NCI-H1694 (cell line): ENCODE data around the gene KIAA1549.
"Not testable (repeated sequence)": the region's sequence is repeated elsewhere in the genome, so short reads cannot be mapped to it uniquely, and the experiment has no call there.

ENCODE experiments used
- DNase-seq: peaks from one replicate; lab custom pipeline; 2025; lab: John Stamatoyannopoulos, UW

Gene KIAA1549

DNA sequence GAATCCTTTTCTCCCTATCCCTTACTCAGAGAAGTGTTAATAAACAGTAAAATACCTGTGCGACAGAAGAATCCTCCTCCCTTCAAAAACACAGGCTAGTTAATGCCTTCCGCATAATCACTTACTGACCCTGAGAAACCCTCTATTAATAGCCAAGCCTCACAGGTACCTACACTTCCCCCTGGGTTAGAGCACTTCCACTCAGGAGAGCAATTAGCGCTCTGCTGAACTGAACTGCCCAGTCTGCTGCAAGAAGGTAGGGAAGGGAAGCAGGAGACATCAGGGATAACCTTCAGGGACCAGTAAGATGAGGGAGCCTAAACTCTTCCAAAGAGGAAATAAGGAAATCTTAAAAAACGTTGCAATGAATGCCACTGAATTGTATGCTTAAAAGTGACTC is 39.6 kb downstream of the KIAA1549 start:
- no peak for DNase-seq

DNA sequence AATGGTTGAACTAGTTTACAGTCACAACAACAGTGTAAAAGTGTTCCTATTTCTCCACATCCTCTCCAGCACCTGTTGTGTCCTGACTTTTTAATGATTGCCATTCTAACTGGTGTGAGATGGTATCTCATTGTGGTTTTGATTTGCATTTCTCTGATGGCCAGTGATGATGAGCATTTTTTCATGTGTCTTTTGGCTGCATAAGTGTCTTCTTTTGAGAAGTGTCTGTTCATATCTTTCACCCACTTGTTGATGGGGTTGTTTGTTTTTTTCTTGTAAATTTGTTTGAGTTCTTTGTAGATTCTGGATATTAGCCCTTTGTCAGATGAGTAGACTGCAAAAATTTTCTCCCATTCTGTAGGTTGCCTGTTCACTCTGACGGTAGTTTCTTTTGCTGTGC is 40.6 kb downstream of the KIAA1549 start:
- DNase-seq = not testable (repeated sequence)

DNA sequence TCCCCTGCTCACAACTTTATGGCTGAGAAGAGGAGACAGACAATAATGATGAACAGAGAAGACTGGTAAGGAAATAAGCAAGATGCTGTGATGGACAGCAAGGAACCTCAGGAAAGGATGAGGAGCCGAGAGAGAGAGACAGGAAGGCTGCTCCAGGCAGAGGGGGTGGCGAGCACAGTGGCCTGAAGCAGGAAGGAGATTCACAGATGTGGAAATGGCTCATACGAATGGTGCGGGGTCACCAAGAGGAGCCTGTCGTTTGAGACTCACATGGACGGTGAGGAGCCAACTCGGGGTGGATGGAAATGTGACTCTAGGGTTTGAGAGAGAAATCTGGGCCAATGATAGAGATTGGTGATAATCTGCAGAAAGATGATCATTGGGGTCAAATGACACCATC is 43.7 kb downstream of the KIAA1549 start:
- DNase-seq = no peak

DNA sequence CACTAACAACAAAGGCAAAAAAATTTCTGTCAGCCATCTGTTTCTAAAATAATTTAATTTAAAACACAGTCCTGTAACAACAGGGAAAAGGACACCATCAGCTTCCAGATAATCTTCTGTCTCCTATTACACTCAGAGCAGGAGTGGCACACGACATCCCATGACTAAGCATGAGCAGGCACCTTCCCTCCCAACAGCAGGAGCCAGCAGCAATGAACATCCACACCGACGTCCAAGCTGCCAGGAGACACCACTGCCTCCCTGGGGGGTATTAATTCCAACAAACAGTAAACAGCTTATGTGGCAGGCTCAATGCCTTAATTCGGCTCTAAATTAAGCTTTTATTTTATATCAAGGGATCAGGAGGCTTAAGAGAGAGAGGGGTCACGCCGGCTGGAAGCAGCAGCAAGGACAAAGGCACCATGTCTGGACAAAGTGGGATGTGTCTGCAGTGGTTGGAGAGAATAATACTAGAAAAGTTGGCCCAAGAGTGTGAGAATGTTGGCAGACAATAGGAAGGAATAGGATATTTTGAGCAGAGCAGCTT is 45.7 kb downstream of the KIAA1549 start:
- peak; percentile 43 for DNase-seq

DNA sequence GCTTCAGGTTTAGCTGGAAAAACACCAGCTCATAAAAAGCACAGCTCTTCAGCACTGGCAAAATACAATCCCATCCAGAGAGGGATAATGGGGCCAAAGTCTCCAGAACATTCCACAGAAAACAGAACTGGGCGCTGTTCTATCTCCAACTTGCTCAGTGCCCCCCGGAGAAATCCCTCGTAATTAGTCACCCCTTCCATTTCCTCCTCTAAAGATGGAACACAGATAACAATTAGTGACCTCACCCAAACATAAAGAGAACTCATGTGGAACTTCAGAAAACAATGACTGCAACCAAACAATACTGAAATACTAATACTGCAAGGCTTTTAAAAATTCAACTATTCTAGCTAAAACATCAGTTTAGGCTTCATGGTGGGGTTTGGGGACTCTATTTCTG is 46.3 kb downstream of the KIAA1549 start:
- no peak for DNase-seq

DNA sequence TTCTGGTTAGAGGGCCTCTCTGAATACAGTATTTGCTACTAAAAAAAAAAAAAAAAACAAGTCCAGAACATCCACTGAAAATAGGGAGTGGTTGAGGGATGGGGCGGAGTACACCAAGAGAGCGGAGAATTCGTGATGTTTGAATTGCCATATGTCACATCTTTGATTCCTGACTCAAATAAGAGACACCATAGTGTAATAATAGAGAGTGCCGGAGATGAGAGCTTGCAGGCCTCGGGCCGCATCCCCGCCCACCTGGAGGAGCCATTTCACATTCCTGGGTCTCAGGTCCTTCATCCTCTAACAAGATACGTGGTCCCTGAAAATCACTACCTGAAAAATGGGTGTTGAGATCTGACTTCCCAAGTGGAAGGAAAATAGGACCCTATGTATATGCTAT is 46.8 kb downstream of the KIAA1549 start:
- DNase-seq = no peak

DNA sequence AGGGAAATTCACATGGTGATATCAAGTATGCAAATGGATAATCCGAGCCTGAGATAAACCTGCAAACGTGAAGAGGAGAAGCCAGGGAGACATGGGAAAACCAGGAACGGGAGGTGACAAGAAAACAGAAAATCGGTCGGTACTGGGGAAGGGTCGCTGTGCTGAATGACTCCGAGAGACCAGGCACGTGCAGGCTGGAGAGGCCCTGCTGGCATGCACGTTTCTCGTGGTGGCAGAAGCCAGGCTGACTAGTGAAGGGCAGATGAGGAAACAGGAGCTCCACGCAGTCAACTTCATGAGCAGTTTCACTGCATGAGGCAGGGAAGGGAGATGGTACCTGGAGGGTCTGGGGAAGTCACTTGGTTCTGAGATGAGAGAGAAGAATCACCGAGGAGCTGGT is 48.3 kb downstream of the KIAA1549 start:
- no peak for DNase-seq

DNA sequence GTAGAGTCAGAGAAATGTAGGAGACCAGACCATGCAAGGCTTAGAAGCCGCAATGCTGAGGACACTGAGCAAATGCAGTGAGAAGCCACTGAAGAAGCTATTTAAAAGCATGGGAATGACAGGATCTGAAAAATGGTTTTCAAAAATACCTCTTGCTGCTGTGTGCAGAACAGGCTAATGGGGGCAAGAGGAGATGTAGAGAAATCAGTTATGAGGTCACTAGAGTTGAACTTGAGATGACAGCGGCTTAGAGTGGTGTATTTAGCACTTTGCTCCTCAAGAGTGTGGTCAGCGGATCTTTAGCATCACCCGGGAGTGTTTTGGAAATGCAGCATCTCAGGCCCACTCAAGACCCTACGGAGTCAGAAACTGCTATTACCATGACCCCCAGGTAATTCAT is 48.8 kb downstream of the KIAA1549 start:
- DNase-seq = no peak

DNA sequence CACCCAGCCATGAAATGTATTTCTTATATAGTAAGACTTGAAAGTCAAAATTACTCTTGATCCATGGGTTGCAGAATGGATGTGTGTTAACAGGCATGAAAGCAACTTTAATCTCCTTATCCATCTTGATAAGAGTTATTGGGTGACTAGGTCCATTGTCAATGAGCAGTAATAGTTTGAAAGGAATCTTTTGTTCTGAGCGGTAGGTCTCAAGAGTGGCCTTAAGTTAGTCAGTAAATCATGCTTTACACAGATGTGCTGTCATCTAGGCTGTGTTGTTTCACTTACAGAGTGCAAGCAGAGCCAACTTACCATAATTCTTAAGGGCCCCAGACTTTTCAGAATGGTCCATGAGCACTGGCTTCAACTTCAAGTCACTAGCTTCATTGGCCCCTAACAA is 51.2 kb downstream of the KIAA1549 start:
- no peak for DNase-seq

DNA sequence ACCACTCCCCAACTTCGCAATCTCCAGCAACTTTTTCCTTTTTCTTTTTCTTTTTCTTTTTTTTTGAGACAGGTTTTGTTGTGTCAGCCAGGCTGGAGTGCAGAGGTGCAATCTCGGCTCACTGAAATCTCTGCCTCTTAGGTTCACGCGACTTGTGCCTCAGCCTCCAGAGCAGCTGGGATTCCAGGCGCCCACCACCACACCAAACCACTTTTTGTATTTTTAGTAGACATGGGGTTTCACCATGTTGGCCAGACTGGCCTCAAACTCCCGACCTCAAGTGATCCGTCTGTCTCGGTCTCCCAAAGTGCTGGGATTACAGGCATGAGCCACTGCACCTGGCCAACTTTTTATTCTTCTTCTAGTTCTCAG is 55.0 kb downstream of the KIAA1549 start:
- no peak for DNase-seq

DNA sequence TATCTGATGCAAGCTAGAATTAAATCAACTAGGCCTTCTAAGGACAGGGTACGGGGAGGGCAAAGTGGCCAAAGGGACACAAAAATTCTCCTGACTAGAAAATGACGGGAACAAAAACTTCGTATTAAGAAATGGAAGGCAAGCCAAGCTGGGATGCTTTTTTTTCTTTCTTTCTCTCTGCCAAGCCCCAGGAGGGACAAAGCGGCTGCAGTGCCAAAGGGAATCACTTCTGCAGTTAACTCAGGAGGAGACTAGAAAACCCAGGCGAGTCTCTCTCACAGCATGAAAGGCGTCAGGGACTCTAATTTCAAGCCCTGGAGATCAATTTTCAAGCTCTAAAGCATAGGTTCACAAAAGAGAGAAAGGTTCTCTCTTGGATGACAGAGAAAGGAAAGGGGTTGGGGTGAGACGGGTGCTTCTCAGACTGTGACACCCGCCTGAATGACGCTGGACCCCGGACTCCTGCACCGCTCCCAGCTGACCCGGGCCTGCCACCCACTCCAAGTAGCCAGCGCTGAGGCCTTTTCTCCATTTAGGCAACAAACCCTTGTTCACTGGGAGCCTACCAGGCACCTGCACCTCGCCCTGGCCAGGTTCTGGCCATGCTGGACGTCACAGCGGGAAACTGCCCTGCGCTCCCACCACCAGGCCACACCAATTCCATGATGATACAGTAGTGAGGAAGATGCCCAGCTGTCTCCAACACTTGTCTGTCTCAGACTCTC is 56.5 kb downstream of the KIAA1549 start:
- DNase-seq = no peak

DNA sequence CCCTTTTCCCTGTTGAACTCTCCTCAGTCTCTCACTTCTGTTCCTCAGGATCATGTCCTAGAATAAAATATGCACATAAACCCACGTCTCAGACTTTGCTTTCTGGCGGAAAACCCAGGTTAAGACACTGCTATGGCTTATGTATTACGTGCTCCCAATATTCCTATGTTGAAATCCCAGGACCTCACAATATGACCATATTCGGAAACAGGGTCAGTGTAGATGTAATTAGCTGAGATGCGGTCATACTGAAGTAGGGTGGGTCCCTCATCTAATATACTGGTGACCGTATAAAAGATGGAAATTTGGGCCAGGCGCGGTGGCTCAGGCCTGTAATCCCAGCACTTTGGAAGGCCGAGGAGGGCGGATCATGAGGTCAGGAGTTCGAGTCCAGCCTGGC is 59.9 kb downstream of the KIAA1549 start:
- DNase-seq = no peak

DNA sequence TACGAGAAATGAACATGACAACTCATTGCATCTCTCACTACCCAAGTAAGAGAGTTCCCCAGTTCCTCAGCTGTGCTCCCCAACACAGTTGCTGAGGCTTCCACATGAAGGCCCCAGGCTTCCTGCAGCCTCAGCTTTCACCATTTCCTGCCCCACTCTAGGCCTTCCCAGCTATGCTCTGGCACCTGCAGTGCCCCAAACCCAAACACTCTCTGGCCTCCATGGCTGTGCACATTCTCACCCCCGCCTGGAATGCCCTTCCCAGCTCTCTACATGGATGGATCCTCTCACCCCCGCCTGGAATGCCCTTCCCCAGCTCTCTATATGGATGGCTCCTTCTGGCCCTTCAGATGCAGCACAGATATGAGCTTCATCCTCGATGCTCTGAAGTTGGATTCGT is 61.3 kb downstream of the KIAA1549 start:
- DNase-seq = no peak

DNA sequence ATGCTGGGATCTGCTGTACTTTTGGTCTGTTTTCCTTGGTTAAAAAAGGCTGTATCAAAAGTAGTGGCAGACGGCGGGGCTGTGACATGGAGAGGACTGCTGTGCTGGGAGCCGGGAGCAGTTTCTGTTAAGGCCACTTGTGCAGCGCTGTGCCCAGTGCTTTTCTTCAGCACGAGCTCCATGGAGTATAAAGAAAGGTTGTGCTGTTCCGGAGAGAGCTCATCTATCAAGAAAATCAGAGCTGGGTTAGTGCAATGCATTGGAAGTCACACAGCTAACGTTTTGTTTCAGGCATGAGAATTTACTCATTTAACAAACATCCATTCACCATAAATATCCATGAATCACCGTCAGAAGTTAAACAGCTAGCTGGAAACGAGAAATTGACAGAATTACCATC is 62.0 kb downstream of the KIAA1549 start:
- DNase-seq = no peak

DNA sequence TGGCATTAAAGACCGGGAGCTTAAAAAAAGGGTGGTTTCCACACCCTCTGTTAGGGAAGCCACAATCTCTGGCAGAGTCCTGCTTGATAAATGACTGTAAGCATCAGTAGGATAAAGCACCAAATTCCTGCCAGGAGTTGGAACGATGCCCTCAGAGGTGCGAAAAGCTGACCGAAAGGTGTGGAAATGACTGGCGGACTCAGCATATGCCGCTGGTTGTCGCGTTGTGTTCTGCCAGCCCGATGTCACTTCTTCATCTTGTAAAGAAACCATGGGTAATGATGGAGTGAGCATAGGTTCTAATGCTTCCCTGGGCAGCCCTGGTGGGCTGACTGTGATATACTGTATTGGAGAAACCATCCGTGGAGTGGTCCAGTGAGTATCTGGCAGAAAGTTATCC is 62.4 kb downstream of the KIAA1549 start:
- DNase-seq = no peak

DNA sequence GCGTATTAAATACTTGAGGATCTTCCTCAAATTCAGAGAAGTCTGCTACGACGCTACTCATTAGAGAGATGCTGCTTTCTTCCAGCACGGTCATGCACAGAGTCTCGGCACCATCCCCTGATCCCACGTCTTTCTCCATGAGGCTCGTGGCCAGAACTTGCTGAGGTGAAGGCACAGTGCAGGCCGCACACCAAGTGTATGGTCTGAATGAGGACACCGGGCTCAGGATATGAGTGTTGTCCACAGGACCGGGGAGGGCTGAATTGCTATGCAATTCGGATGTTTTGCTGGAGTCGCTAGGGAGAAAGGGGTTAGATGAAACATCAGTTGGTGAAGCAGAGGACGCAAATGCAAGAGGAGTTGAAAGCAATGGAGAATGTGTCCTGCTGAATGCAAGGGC is 63.0 kb downstream of the KIAA1549 start:
- DNase-seq = no peak

DNA sequence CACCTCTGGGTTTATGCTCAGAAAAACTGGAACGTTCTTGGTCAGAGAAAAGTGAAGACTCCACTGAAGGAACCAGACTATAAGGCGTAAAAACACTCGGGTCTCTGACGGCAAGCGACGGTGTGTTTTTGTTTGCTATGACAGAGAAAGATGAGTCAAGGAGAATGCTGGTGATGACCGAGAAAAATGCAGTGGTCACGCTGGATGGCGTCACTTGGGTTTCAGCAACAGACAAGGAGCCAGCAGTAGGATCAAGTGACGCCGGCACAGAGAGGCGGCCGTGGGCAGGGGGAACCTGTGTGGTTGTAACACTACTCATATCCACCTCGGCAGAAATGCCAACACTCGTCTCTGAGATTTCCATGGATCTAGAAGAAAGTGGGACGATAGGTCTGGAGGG is 63.4 kb downstream of the KIAA1549 start:
- no peak for DNase-seq

DNA sequence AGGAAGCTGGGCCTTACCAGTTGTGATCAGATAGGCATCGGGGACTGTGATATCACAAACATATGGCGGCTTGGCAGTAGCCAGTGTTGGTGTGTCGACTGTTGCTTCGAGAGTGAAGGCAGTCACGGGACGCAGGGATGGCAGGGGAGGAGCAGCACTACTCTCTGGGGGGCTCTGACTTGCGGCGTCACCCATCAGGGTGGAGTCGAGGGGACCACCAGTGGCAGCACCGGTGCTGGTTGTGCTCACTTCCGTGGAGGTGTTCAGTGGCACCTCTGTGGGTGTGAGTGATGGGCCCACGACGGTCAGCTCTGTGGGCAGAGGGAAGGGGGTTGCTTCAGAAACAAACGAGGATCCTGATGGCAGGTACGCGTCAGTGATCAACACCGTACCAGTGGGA is 64.5 kb downstream of the KIAA1549 start:
- DNase-seq = no peak

DNA sequence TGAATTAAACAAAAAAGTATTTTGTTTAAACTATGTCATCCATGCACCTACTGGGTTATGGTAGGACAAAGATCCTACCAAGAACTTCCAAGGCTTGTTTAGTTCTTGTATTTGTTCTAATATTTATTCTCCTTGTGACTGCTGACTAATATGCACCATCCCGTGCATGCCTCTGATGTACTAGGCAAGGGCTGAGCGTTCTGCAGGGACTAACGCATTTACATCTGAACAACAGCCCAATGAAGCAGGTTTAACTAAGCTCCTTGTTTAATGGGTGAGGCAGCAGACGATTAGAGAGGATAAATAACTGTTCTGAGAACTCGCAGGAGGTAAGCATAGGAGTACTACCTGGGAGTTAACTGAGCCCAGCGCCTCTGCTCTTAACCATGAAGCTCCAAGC is 64.9 kb downstream of the KIAA1549 start:
- DNase-seq = no peak

DNA sequence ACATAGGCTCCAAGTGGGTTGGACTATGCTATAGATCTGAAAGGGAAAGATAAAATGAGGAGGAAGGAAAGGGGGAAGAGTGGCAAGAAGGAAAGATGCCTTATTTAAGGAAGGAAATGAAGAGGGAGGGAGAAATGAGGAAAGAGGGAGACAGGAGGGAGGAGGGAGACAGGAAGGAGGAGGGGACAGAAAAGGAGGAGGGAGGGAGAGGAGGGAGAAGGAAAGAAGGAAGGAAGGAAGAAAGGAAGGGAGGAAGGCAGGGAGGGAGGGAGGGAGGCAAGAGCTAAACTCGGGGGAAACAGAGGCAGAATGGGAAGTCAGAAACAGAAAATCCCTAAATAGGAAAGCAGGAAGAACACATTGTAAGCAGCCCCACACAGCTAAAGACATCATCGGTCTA is 67.4 kb downstream of the KIAA1549 start:
- no peak for DNase-seq

DNA sequence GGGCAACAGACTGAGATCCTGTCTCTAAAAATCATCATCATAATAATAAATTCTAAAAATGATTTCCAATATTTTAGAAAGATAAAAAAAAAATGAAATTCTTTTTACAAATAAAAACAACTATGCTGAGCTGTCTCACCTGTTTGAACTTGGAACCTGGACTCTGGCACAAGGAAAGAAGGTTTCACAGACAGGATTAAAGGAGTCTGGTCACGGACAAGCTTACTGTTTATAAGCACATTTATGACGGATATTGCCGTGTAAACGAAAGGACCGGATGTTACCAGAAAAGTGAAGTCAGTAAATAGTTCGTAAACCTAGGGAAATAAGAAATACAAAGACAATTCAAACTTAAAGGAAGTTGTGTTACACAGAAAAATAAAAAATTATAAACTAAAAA is 70.2 kb downstream of the KIAA1549 start:
- DNase-seq = no peak

DNA sequence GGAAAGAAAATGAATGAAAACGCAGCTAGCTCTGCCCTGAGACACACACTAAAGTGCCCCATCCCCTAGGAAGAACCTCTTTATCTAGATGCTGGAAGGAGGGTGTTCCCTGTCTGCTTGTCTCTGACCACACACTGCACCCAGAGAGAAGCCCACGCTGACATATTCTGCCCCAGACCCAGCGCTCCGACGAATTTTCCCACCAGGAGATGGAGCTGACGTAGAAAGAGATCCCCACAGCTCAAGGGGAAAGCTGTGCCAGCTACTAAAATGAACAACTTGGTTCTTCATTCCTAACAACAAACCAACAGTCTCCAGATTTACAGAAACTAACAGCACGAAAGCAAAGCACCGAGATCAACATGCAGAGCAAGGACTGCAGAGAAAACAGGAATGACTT is 73.3 kb downstream of the KIAA1549 start:
- DNase-seq = no peak

DNA sequence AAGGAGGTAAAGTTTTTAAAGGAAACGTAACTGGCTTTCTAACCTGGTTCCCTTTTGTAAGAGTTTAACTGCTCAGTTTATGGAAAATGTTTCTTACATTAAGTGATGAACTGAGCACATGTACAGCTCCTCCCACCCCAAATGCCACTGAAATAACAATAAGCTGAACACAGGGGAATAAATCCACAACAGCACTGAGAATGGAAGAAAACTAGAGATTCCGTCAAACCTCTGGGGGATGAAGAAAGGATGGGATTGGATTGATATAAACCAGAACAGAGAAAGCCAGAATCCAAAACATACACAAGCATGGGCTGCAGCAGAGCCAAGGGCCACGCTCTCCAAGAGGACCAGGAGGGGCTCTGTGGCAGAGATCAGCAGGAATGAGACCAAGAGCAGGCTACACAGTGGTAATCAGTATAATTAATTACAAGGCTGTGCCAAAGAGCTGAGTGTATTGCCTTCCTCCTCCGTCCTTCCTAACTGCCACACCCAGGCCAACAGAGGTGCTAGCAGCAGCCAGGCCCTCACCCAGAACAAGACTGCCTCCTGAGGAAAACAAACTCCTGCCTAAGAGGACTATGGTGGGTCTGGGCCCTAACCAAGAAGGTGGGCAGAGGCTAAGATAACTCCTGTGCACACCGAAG is 73.9 kb downstream of the KIAA1549 start:
- DNase-seq = no peak

DNA sequence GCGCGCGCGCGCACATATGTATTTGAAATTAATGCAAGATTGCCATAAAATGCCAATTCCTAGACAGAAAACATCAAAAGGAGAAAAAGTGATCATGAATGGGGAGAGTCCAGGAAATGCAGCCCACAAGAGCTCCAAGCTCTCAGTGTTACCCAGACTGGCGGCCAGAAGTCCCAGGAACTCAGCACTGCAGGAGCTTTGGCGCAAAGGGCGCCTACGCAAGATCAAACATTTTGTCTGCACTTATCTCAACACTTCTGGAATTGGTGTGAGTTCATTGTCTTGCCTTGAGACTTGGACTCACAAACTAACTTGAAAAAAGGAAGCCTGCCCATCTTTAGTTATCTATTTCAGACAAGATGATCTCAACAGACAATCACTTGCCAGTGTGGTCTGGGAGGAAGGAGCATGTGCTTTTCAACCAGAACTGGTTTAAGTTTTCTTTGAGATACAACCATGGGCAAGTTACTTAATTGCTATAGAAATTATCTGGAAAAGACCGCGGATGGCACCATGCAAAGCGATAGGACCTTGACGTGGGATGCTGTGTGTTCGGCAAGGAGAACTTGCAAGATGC is 77.2 kb downstream of the KIAA1549 start:
- no peak for DNase-seq
